Endothelial cell of umbilical vein (primary cell): ENCODE data around the gene APLP2.

Source experiments
- CTCF ChIP-seq, 2 donors: IDR thresholded peaks; 1 replicate in 1 of 2; 2 replicates in 1 of 2; pipeline ENCODE4 v1.5.1; 2011; ENCODE audit warnings: low read length in 2 of 2, mild to moderate bottlenecking in 2 of 2, moderate library complexity in 2 of 2, control low read depth in 1 of 2, inconsistent platforms in 1 of 2, low read depth in 1 of 2; ENCODE audit not compliant: insufficient read depth in 1 of 2; ENCODE audit errors: extremely low read depth in 1 of 2
- POLR2A ChIP-seq: IDR thresholded peaks from 2 replicates; pipeline ENCODE4 v1.6.1; 2012; ENCODE audit warnings: low read depth, mild to moderate bottlenecking, control low read depth, low read length

GRCh38 chr11:130168105-130168504, 98.4 kb downstream of the APLP2 start:
- TF ChIP-seq CTCF (IDR thresholded peaks at IDR 0.05; ENCODE audit: extremely low read depth in 1 of 2, insufficient read depth in 1 of 2, low read depth in 1 of 2, low read length in 2 of 2) = no peak
- TF ChIP-seq POLR2A = no peak
